BLaER1 (cell line): ENCODE measurements around the gene ZNF221.
"Not testable (repeated sequence)": the region's sequence is repeated elsewhere in the genome, so short reads cannot be mapped to it uniquely, and the experiment has no call there.

Experiments
- H3K27ac ChIP-seq: shearing (Covaris generic); formaldehyde crosslinking; 2 replicates; pipeline ENCODE4 v1.8.1; 2022
- H3K27me3 ChIP-seq: shearing (Covaris generic); formaldehyde crosslinking; 2 replicates; pipeline ENCODE4 v1.8.1; 2022
- H3K36me3 ChIP-seq: shearing (Covaris generic); formaldehyde crosslinking; 2 replicates; pipeline ENCODE4 v1.8.1; 2022
- H3K4me1 ChIP-seq: shearing (Covaris generic); formaldehyde crosslinking; 2 replicates; pipeline ENCODE4 v1.8.1; 2022
- H3K4me2 ChIP-seq: shearing (Covaris generic); formaldehyde crosslinking; 2 replicates; pipeline ENCODE4 v1.8.1; 2022
- H3K4me3 ChIP-seq: shearing (Covaris generic); formaldehyde crosslinking; 2 replicates; pipeline ENCODE4 v1.8.1; 2022
- H3K9ac ChIP-seq: shearing (Covaris generic); formaldehyde crosslinking; 2 replicates; pipeline ENCODE4 v1.8.1; 2022
- H3K9me3 ChIP-seq: shearing (Covaris generic); formaldehyde crosslinking; 2 replicates; pipeline ENCODE4 v1.8.1; 2022
- H4K20me1 ChIP-seq: shearing (Covaris generic); formaldehyde crosslinking; 2 replicates; pipeline ENCODE4 v1.8.1; 2022
- Cebpa-rat ChIP-seq: shearing (Covaris generic); IDR thresholded peaks from 2 replicates; pipeline ENCODE4 v1.8.1; 2022

The ZNF221 gene

DNA sequence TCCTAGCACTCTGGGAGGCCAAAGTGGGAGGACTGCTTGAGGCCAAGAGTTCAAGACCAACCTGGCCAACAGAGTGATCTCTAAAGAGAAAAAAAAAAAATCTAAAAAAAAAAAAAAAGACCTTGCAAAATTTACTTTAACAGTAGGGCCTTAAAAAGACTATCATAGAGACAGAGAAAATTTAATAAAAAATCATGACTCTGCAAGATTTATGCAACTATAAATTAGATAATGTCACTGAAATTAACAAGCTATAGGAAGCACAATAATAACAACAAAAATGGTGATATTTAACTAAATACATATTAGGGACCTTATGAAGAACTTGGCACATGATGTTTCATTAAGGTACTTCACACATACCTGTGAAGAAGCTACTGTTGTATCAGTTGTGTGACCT, 27.2 kb upstream of the ZNF221 start:
- TF ChIP-seq Cebpa-rat, result no peak
- H3K27ac ChIP-seq, result no peak overlapping the region
- peaks cover 11% of the 10 kb centered on the region; the same call in 1 of the 2 replicates for H3K9me3 ChIP-seq
- no peaks in the 10 kb centered on the region for H3K4me1 ChIP-seq
- no peak overlapping the region for H3K4me2 ChIP-seq
- H3K27me3 ChIP-seq, result no peaks in the 10 kb centered on the region
- no peaks in the 10 kb centered on the region for H4K20me1 ChIP-seq
- no peak overlapping the region for H3K9ac ChIP-seq
- peaks cover 96% of the 10 kb centered on the region for H3K36me3 ChIP-seq
- no peak overlapping the region for H3K4me3 ChIP-seq

DNA sequence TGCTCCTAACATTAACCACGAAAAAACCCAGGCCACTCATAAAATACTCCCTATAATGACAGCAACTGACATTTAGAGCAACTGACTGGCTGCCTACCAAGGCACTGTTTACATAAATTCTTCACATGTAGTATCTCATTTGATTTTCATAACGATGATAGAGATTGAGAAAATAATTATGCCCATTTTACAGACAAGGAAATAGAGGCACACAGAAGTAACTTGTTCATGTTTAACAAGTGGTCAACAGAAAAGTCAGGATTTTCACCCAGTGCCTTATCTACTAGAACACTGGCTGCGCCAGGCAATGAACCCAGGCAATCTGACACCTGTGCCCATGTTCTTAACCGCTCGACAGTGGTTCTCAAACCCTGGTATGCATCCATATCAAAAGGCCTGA, 22.2 kb upstream of the ZNF221 start:
- Histone ChIP-seq H3K27ac (no peak overlapping the region), H3K9ac (no peak overlapping the region), H4K20me1 (no peaks in the 10 kb centered on the region), H3K27me3 (no peaks in the 10 kb centered on the region), H3K4me1 (peaks cover 9% of the 10 kb centered on the region), H3K36me3 (peaks cover 94% of the 10 kb centered on the region), H3K4me3 (no peak overlapping the region), H3K9me3 (no peaks in the 10 kb centered on the region), H3K4me2 (no peak overlapping the region)
- TF ChIP-seq Cebpa-rat, result no peak

DNA sequence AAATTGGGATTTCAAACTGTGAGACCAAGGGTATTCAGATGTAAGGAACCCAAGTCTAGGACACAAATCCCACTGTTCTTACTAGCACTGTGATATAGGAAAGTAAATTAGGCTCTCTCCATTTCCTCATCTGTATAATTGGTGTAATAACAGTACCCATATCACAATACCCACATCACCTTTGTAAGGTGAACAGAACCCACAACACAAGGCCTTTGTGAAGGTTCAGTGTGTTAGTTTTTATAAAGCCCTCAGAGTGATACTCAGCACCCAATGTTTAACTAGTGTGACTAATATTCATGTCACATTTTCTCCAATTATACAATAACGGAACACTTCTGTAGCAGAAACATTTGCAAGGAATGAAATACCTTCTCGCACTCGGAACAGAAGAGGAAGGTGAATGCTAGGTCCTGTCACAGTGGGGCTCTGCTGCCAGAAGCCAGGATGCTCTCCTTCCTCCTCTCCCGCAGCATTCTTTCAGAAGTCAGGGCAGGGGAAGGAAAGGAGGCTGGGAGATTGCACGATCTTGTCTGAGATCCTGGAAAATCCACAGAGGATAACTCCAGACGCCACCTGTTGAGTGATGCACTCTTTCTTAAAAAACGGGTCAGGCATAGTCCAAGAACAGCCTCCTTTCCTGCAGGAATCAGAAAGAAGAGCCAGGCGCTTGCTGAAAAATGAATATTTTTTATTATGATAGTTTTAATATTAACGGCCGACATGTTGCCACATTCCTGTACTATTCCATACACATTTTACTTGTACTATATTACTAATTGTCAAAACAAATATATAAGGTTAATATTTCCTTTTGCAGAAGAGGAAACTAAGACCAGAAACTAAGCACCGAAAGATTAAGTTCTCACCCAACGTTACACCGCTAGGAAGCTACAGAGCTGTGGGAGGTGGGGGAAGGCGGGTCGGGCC, 16.7 kb upstream of the ZNF221 start:
- peak overlapping the region; percentile 91 for H3K9ac ChIP-seq
- peak overlapping the region; percentile 84 for H3K27ac ChIP-seq
- peaks cover 39% of the 10 kb centered on the region for H3K36me3 ChIP-seq
- H3K27me3 ChIP-seq, result no peaks in the 10 kb centered on the region
- peaks cover 21% of the 10 kb centered on the region for H3K4me1 ChIP-seq
- peak overlapping the region; percentile 85 for H3K4me3 ChIP-seq
- peaks cover 15% of the 10 kb centered on the region for H3K9me3 ChIP-seq
- no peaks in the 10 kb centered on the region for H4K20me1 ChIP-seq
- H3K4me2 ChIP-seq, result peak overlapping the region; percentile 95
- TF ChIP-seq Cebpa-rat, result no peak

- Histone ChIP-seq H3K27ac (peak within 1 kb of the TSS; percentile 84), H3K4me1 (peaks cover 21% of the 10 kb centered on the region), H3K4me3 (peak within 1 kb of the TSS; percentile 85), H3K36me3 (peaks cover 31% of the 10 kb centered on the region), H3K4me2 (peak within 1 kb of the TSS; percentile 95), H3K9me3 (peaks cover 19% of the 10 kb centered on the region), H4K20me1 (no peaks in the 10 kb centered on the region), H3K27me3 (no peaks in the 10 kb centered on the region), H3K9ac (peak within 1 kb of the TSS; percentile 91)
- TF ChIP-seq Cebpa-rat, result no peak
These were observed 15.9 kb upstream of the ZNF221 start, which contains the start of gene ZNF45 for GRCh38 chr19:43934985-43935708. Gene ZNF45 (minus strand): TSS chr19:43935282. CDS start chr19:43922185, 13,097 bp downstream.

DNA sequence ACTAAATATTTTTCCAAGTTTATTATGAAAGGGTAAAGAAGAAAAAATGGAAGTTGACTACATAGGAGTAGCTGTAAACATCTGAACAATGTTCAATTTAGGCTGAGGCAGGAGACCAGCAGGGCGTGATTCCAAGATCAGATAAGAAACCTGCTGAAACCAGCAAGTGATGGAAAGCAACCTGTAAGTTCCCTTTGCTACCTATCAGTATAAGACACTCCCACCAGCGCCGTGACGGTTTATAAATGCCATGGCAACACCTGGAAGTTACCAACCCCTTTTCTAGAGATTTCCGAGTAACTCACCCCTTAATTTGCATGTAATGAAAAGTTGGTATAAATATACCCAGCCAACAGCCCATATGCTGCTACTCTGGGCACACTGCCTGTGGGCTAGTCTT, 14.8 kb upstream of the ZNF221 start:
- Histone ChIP-seq H3K9me3 (peaks cover 25% of the 10 kb centered on the region), H3K9ac (no peak overlapping the region), H3K4me1 (peaks cover 21% of the 10 kb centered on the region), H3K27me3 (no peaks in the 10 kb centered on the region), H3K4me3 (no peak overlapping the region), H3K27ac (no peak overlapping the region), H4K20me1 (no peaks in the 10 kb centered on the region), H3K36me3 (peaks cover 20% of the 10 kb centered on the region), H3K4me2 (no peak overlapping the region)
- TF ChIP-seq Cebpa-rat, result no peak

- Histone ChIP-seq H3K9me3 (peaks cover 25% of the 10 kb centered on the region), H3K4me2 (no peak overlapping the region), H3K27ac (no peak overlapping the region), H3K36me3 (no peaks in the 10 kb centered on the region), H4K20me1 (no peaks in the 10 kb centered on the region), H3K27me3 (no peaks in the 10 kb centered on the region), H3K4me3 (no peak overlapping the region), H3K4me1 (0 out of 2 replicates have a peak, but pooled peaks cover 5% of the 10 kb centered on the region), H3K9ac (no peak overlapping the region)
- no peak for TF ChIP-seq Cebpa-rat
These were observed 11.3 kb upstream of the ZNF221 start for GRCh38 chr19:43939557-43940260.

GRCh38 chr19:43940719-43941118, 10.3 kb upstream of the ZNF221 start:
- H3K27me3 ChIP-seq, result no peaks in the 10 kb centered on the region
- no peak overlapping the region for H3K9ac ChIP-seq
- no peak overlapping the region for H3K4me2 ChIP-seq
- no peaks in the 10 kb centered on the region for H3K36me3 ChIP-seq
- 0 out of 2 replicates have a peak, but pooled peaks cover 2% of the 10 kb centered on the region for H3K4me1 ChIP-seq
- H4K20me1 ChIP-seq, result no peaks in the 10 kb centered on the region
- no peak overlapping the region for H3K27ac ChIP-seq
- no peak overlapping the region for H3K4me3 ChIP-seq
- TF ChIP-seq Cebpa-rat, result no peak
- peaks cover 25% of the 10 kb centered on the region for H3K9me3 ChIP-seq

- no peak overlapping the region for H3K4me3 ChIP-seq
- H3K27ac ChIP-seq, result no peak overlapping the region
- peaks cover 29% of the 10 kb centered on the region for H3K9me3 ChIP-seq
- no peaks in the 10 kb centered on the region for H3K27me3 ChIP-seq
- no peaks in the 10 kb centered on the region for H3K36me3 ChIP-seq
- no peak for TF ChIP-seq Cebpa-rat
- no peaks in the 10 kb centered on the region for H3K4me1 ChIP-seq
- no peak overlapping the region for H3K9ac ChIP-seq
- H3K4me2 ChIP-seq, result no peak overlapping the region
- H4K20me1 ChIP-seq, result no peaks in the 10 kb centered on the region
These were observed 9.8 kb upstream of the ZNF221 start for GRCh38 chr19:43941209-43941608.

GRCh38 chr19:43947412-43947811, 3.6 kb upstream of the ZNF221 start:
- H3K9me3 ChIP-seq, result peaks cover 58% of the 10 kb centered on the region
- not testable (repeated sequence) for H3K4me2 ChIP-seq, H4K20me1 ChIP-seq, H3K36me3 ChIP-seq, H3K4me1 ChIP-seq, H3K27ac ChIP-seq, H3K9ac ChIP-seq, H3K4me3 ChIP-seq, H3K27me3 ChIP-seq

- not testable (repeated sequence) for H3K36me3 ChIP-seq, H3K4me2 ChIP-seq, H3K9ac ChIP-seq, H4K20me1 ChIP-seq, H3K27ac ChIP-seq, H3K4me1 ChIP-seq, H3K4me3 ChIP-seq, H3K27me3 ChIP-seq
- H3K9me3 ChIP-seq, result peaks cover 71% of the 10 kb centered on the region
These were observed 1.2 kb upstream of the ZNF221 start for GRCh38 chr19:43949803-43950202.
